Measurements from ENCODE around the gene CDH23.

The CDH23 gene

GRCh38 chr10:71833451-71834342, 437.0 kb downstream of the CDH23 start:
- H3K36me3 Mint-ChIP-seq (ENCODE audit: low read depth) = peaks cover 58% of the 10 kb centered on the region
- H3K27me3 Mint-ChIP-seq = no peaks in the 10 kb centered on the region
- no peak overlapping the region for H3K4me3 Mint-ChIP-seq
- DNase-seq = no peak
- H3K9me3 Mint-ChIP-seq = no peaks in the 10 kb centered on the region
- H3K27ac Mint-ChIP-seq = peak overlapping the region; percentile 32
- H3K4me1 Mint-ChIP-seq (ENCODE audit: low read depth) = peaks cover 46% of the 10 kb centered on the region

DNA sequence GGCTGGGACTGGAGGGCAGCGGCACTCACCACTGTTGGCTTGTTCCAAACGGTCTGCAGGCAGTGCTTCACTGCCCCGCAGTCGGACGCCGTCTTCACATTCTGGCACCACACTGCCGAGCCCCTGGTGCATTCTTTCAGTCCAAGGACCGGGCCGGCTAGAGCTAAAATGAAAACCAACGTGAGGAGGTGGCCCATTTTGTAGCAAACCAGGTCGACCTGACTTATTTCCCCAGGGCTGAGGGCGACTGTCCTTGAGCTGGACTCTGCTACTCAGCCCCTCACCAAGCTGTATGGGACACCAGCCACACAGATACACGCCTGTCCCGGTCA, 437.6 kb downstream of the CDH23 start:
- Mint-ChIP-seq H3K4me3 (no peak overlapping the region), H3K27me3 (no peaks in the 10 kb centered on the region), H3K4me1 (ENCODE audit: low read depth) (peaks cover 50% of the 10 kb centered on the region), H3K27ac (no peak overlapping the region), H3K9me3 (no peaks in the 10 kb centered on the region), H3K36me3 (ENCODE audit: low read depth) (peaks cover 51% of the 10 kb centered on the region)
- no peak for DNase-seq

- Mint-ChIP-seq H3K27me3 (no peaks in the 10 kb centered on the region), H3K9me3 (no peaks in the 10 kb centered on the region), H3K4me1 (ENCODE audit: low read depth) (peaks cover 62% of the 10 kb centered on the region), H3K27ac (peak overlapping the region; percentile 83), H3K36me3 (ENCODE audit: low read depth) (peaks cover 36% of the 10 kb centered on the region), H3K4me3 (no peak overlapping the region)
- no peak for DNase-seq
Observed at GRCh38 chr10:71835671-71836595, 439.2 kb downstream of the CDH23 start.

DNA sequence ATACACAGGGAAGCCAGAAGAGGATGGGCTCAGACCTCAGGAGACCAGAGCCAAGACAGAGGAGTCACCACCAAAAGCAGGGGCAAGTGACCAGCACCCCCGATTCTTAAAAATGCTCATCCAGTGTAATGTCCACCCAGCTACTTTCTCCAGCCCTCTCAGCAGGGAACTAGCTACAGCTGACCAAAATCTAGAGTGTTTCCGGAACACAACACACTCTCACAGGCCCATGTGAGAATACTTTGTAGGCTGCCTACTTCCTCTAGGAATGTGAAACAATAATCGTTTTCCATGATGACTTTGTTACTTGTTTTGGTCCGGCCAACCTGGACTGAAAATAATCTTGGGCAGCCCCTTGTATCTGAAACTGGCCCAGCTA, 439.9 kb downstream of the CDH23 start:
- Mint-ChIP-seq H3K9me3 (no peaks in the 10 kb centered on the region), H3K4me1 (ENCODE audit: low read depth) (peaks cover 65% of the 10 kb centered on the region), H3K27ac (peak overlapping the region; percentile 83), H3K27me3 (no peaks in the 10 kb centered on the region), H3K4me3 (no peak overlapping the region), H3K36me3 (ENCODE audit: low read depth) (peaks cover 30% of the 10 kb centered on the region)
- no peak for DNase-seq

DNA sequence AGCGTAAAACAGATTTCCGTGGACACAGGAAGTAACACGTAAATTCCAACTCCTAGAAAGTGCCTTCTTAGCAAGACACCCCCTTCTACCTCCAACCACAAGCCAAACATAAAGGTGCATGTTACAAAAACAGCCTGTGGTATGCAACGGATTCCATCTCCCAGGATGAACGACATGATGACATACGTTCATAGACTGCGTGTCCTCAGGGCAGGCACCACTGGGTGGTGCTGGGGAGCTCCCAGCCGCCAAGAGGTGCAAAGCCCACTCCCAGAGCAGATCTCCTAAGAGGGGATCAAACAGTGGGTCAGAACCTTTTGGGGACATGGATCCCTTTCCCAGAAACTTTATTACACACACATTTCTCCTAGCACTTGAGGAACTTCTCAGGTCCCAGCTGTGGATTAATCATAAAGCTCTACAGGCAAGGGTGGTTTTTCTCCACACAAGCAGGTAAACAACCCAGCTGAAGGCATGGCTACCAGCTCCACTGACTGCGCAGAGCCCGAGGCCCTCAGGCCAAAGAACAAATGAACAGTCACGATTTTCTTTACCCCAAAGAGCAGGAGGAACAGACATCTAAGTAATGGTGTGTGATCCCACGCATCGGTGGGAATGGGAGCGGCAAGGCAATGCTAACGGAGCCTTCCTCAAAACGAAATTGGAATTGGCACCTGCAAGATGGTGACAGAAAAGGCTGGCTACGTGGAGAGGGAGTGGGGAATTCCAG, 440.5 kb downstream of the CDH23 start:
- Mint-ChIP-seq H3K9me3 (no peaks in the 10 kb centered on the region), H3K27ac (peak overlapping the region; percentile 27), H3K4me3 (no peak overlapping the region), H3K4me1 (ENCODE audit: low read depth) (peaks cover 66% of the 10 kb centered on the region), H3K27me3 (no peaks in the 10 kb centered on the region), H3K36me3 (ENCODE audit: low read depth) (peaks cover 24% of the 10 kb centered on the region)
- DNase-seq = no peak

- Mint-ChIP-seq H3K4me1 (ENCODE audit: low read depth) (peaks cover 69% of the 10 kb centered on the region), H3K4me3 (no peak overlapping the region), H3K27me3 (no peaks in the 10 kb centered on the region), H3K9me3 (no peaks in the 10 kb centered on the region), H3K27ac (no peak overlapping the region), H3K36me3 (ENCODE audit: low read depth) (peaks cover 14% of the 10 kb centered on the region)
- no peak for DNase-seq
Observed at GRCh38 chr10:71838264-71839211, 441.8 kb downstream of the CDH23 start.

DNA sequence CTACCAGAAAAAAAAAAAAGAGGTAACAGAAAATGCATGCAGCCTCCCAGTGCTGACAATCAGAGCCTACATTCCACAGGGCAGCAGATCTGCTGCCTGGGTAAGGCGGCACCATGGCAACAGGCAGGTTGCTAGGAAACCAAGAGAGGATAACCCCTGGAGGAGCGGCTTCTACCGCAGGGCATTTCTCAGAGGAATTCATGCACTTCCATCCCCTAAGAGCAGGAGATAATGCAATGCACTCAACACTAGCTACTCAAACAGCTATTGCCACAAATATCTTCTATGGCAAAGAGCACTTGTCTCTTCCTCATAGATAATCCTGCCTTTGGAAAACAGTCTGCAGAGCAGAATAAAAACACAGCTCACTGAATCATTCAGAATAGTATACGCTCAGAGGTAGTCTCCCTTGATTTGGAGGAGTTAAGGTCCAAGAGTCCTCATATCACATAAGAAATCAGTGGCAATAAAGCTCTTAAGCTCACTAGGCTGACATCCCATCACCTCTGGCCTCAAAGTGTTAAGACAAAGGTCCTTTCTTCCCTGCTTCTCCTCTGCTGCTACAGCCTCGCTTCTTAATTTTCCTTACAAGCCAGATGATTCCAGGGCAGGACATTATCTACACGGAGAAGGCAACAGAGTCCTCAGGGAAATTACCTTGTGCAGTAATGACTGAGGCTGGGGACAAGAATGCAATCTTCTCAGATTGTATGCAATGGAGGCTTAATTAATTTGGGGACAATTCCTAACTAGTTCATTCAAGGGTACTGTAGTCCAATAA, 443.6 kb downstream of the CDH23 start:
- H3K27me3 Mint-ChIP-seq = no peaks in the 10 kb centered on the region
- H3K27ac Mint-ChIP-seq = no peak overlapping the region
- peaks cover 3% of the 10 kb centered on the region for H3K36me3 Mint-ChIP-seq (ENCODE audit: low read depth)
- H3K4me1 Mint-ChIP-seq (ENCODE audit: low read depth) = peaks cover 77% of the 10 kb centered on the region
- no peak for DNase-seq
- no peaks in the 10 kb centered on the region for H3K9me3 Mint-ChIP-seq
- no peak overlapping the region for H3K4me3 Mint-ChIP-seq

DNA sequence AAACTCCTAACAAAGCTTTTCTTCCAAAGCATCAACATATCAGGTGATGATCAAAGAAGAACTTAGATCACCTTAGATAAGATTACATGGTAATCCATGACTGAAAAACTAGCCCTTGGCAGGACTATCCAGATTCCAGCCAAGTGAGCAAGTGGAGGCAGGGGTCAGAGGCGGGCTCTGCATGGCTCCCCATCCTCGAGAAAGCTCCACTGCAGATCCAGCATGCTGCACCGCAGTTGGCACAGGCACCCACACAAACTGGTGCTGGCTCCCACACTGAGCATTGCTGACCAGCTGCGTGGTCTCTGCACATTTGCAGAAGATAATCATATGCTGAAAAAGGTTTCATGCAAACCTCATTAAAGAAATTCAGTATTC, 444.2 kb downstream of the CDH23 start:
- Mint-ChIP-seq H3K9me3 (no peaks in the 10 kb centered on the region), H3K27me3 (no peaks in the 10 kb centered on the region), H3K4me1 (ENCODE audit: low read depth) (peaks cover 80% of the 10 kb centered on the region), H3K4me3 (no peak overlapping the region), H3K36me3 (ENCODE audit: low read depth) (peaks cover 3% of the 10 kb centered on the region), H3K27ac (no peak overlapping the region)
- no peak for DNase-seq

DNA sequence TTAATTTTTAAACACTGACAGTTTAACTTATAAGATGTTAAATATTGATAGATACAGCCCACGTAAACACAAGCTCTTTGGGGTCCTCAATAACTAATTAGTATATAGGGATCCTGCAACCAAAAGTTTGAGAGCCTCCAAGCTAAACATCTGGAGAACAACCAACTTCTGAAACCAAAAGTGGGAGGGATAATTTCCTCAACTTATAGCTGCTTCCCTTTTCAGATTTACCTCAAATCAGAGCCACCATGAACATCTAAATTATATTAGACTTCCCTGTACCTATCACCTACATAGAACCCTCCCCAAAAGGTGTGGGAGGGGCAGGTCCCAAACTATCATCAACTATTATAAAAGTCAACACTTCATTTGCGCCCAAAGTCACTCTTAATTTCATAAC, 445.7 kb downstream of the CDH23 start:
- H3K36me3 Mint-ChIP-seq (ENCODE audit: low read depth) = peaks cover 3% of the 10 kb centered on the region
- DNase-seq = no peak
- H3K27me3 Mint-ChIP-seq = no peaks in the 10 kb centered on the region
- H3K4me3 Mint-ChIP-seq = no peak overlapping the region
- no peak overlapping the region for H3K27ac Mint-ChIP-seq
- H3K9me3 Mint-ChIP-seq = no peaks in the 10 kb centered on the region
- peaks cover 72% of the 10 kb centered on the region for H3K4me1 Mint-ChIP-seq (ENCODE audit: low read depth)

GRCh38 chr10:71842856-71843686, 446.4 kb downstream of the CDH23 start:
- H3K27me3 Mint-ChIP-seq = no peaks in the 10 kb centered on the region
- H3K9me3 Mint-ChIP-seq = no peaks in the 10 kb centered on the region
- H3K36me3 Mint-ChIP-seq (ENCODE audit: low read depth) = no peaks in the 10 kb centered on the region
- H3K27ac Mint-ChIP-seq = no peak overlapping the region
- H3K4me3 Mint-ChIP-seq = no peak overlapping the region
- H3K4me1 Mint-ChIP-seq (ENCODE audit: low read depth) = peaks cover 72% of the 10 kb centered on the region
- no peak for DNase-seq

GRCh38 chr10:71844084-71844483, 447.4 kb downstream of the CDH23 start:
- no peaks in the 10 kb centered on the region for H3K27me3 Mint-ChIP-seq
- DNase-seq = no peak
- H3K9me3 Mint-ChIP-seq = no peaks in the 10 kb centered on the region
- H3K4me3 Mint-ChIP-seq = no peak overlapping the region
- no peaks in the 10 kb centered on the region for H3K36me3 Mint-ChIP-seq (ENCODE audit: low read depth)
- H3K4me1 Mint-ChIP-seq (ENCODE audit: low read depth) = peaks cover 72% of the 10 kb centered on the region
- H3K27ac Mint-ChIP-seq = no peak overlapping the region

GRCh38 chr10:71844695-71845094, 448.0 kb downstream of the CDH23 start:
- H3K36me3 Mint-ChIP-seq (ENCODE audit: low read depth) = no peaks in the 10 kb centered on the region

More at GRCh38 chr10:71844695-71845094, 448.0 kb downstream of the CDH23 start:
- DNase-seq = no peak
- Mint-ChIP-seq H3K9me3 (no peaks in the 10 kb centered on the region), H3K27ac (no peak overlapping the region), H3K27me3 (no peaks in the 10 kb centered on the region), H3K4me1 (ENCODE audit: low read depth) (peaks cover 76% of the 10 kb centered on the region), H3K4me3 (no peak overlapping the region)
